ENCODE results near the gene C6orf163.

Gene C6orf163

GRCh38 chr6:87407901-87408720, 63.5 kb downstream of the C6orf163 start, which contains the start of gene CFAP206:
CFAP206 (plus strand) TSS chr6:87407972; CDS start chr6:87409840, 1,868 bp downstream.
- no peak for TF ChIP-seq TAF1 (IDR thresholded peaks at IDR 0.05; ENCODE audit: borderline replicate concordance, insufficient read depth, low read length)
- TF ChIP-seq REST (IDR thresholded peaks at IDR 0.05; ENCODE audit: insufficient read depth in 1 of 2, low read depth in 2 of 2, low read length in 2 of 2), result no peak
- peak; percentile 27; the same call in 1 of the 2 replicates for TF ChIP-seq POLR2AphosphoS5 (IDR thresholded peaks at IDR 0.05; ENCODE audit: low read depth, low read length)
- no peak for TF ChIP-seq SIN3A (IDR thresholded peaks at IDR 0.05; ENCODE audit: borderline replicate concordance, insufficient read depth, low read length)
- peak; percentile 21 for TF ChIP-seq FOXP2 (optimal IDR thresholded peaks at IDR 0.05; ENCODE audit: borderline replicate concordance, extremely low read depth, extremely low read length, insufficient read depth)

GRCh38 chr6:87408721-87409155, 64.1 kb downstream of the C6orf163 start:
- TF ChIP-seq TAF1 (IDR thresholded peaks at IDR 0.05; ENCODE audit: borderline replicate concordance, insufficient read depth, low read length) (no peak), SIN3A (IDR thresholded peaks at IDR 0.05; ENCODE audit: borderline replicate concordance, insufficient read depth, low read length) (no peak), REST (IDR thresholded peaks at IDR 0.05; ENCODE audit: insufficient read depth in 1 of 2, low read depth in 2 of 2, low read length in 2 of 2) (no peak), POLR2AphosphoS5 (IDR thresholded peaks at IDR 0.05; ENCODE audit: low read depth, low read length) (no peak), FOXP2 (optimal IDR thresholded peaks at IDR 0.05; ENCODE audit: borderline replicate concordance, extremely low read depth, extremely low read length, insufficient read depth) (no peak)
